Esophagus (tissue), 2 donors: Measurements from ENCODE around the gene RPS5. TPM values are rescaled to one million over a fixed set of nuclear protein-coding genes. Genes with fewer than 3 reads are reported as not detected.
"Not testable (repeated sequence)": the region's sequence is repeated elsewhere in the genome, so short reads cannot be mapped to it uniquely, and the experiment has no call there.

ENCODE experiments used
- H3K27ac ChIP-seq, 2 donors: one replicate each; pipeline ENCODE4 v1.5.1; 2013; ENCODE audit warnings: low read depth in 2 of 2, mild to moderate bottlenecking in 2 of 2, inconsistent platforms in 1 of 2, low read length in 1 of 2, moderate library complexity in 1 of 2
- H3K27me3 ChIP-seq, 2 donors: one replicate each; pipeline ENCODE4 v1.6.1; 2013; ENCODE audit warnings: low read length in 2 of 2, control low read depth in 1 of 2, mild to moderate bottlenecking in 1 of 2; ENCODE audit not compliant: insufficient read depth in 2 of 2, control insufficient read depth in 1 of 2
- H3K36me3 ChIP-seq, 2 donors: one replicate each; pipeline ENCODE4 v1.6.1; 2013; ENCODE audit warnings: low read length in 1 of 2; ENCODE audit not compliant: control insufficient read depth in 2 of 2, insufficient read depth in 2 of 2
- H3K4me1 ChIP-seq, 2 donors: one replicate each; pipeline ENCODE4 v1.6.1; 2013; ENCODE audit warnings: low read length in 1 of 2; ENCODE audit not compliant: control insufficient read depth in 2 of 2, insufficient read depth in 2 of 2
- H3K4me3 ChIP-seq, 2 donors: one replicate each; pipeline ENCODE4 v1.5.1; 2013; ENCODE audit warnings: low read length in 2 of 2, mild to moderate bottlenecking in 2 of 2, low read depth in 1 of 2, moderate library complexity in 1 of 2
- H3K9me3 ChIP-seq, 2 donors: one replicate each; pipeline ENCODE4 v1.6.1; 2013; ENCODE audit warnings: mild to moderate bottlenecking in 2 of 2, low read depth in 1 of 2, low read length in 1 of 2, moderate library complexity in 1 of 2; ENCODE audit not compliant: control insufficient read depth in 2 of 2, insufficient read depth in 1 of 2
- WGBS, 2 donors: extraction: QIAGEN DNeasy Blood & Tissue Kit; methylation state at CpG; one replicate each; pipeline ENCODE4 v1.1.7; 2013; 5-methylcytosine and 5-hydroxymethylcytosine counted together
- polyA plus RNA-seq, 2 donors: library from polyadenylated mRNA; stranded (reverse); fragments of 200-250 nt; gene quantifications; one replicate each; pipeline ENCODE4 v1.2.3, GENCODE V29; 2013
- donor health status: healthy with polysubstance abuse.
- donor health status: Bipolar disorder and iron deficiency.

RPS5 gene
- polyA plus RNA-seq, 2 donors = 725 to 1,912 TPM

- Histone ChIP-seq H3K36me3 (no peaks in the 10 kb centered on the region), H3K4me1 (no peaks in the 10 kb centered on the region), H3K9me3 (no peaks in the 10 kb centered on the region), H3K4me3 (no peak overlapping the region), H3K27ac (no peak overlapping the region), H3K27me3 (no peaks in the 10 kb centered on the region)
- 72 to 74% methylated on average over 15 of the region's 15 CpGs for WGBS, 2 donors
Observed at GRCh38 chr19:58372311-58373133, 14.5 kb upstream of the RPS5 start.

DNA sequence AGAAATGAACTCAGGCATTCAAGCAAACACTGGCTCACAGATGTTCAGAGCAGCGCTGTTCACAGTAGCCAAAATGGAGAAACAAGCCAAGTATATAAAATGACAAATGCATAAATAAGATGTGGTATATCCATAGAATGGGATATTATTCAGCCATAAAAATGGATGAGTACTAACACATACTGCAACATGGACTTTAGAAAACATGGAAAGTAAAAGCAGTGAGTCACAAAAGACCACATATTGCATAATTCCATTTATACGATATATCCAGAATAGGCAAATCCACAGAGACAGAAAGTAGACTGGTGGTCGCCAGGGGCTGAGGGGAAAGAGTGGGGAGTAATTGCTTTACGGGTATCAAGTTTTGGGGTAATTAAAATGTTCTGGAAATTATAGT lies 12.9 kb upstream of the RPS5 start:
- no peak overlapping the region for H3K4me3 ChIP-seq
- WGBS, 2 donors = 85 to 86% methylated on average over 4 of the region's 4 CpGs
- peaks cover 0 to 2% of the 10 kb centered on the region in 2 donors for H3K4me1 ChIP-seq
- H3K9me3 ChIP-seq = no peaks in the 10 kb centered on the region
- no peak overlapping the region for H3K27ac ChIP-seq
- H3K27me3 ChIP-seq = no peaks in the 10 kb centered on the region
- no peaks in the 10 kb centered on the region for H3K36me3 ChIP-seq

DNA sequence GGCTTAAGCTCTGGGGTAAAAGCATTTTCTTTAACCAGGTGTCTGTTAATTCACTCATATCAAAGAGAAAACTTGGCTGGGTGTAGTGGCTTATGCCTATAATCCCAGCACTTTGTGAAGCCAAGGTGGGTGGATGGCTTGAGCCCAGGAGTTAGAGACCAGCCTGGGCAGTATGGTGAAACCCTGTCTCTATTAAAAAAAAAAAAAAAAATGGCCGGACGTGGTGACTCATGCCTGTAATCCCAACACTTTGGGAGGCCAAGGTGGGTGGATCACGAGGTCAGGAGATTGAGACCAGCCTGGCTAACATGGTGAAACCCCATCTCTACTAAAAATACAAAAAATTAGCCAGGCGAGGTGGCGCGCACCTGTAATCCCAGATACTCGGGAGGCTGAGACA lies 10.3 kb upstream of the RPS5 start:
- H3K4me3 ChIP-seq, H3K27ac ChIP-seq, H3K9me3 ChIP-seq, H3K27me3 ChIP-seq, H3K36me3 ChIP-seq: not testable (repeated sequence)
- H3K4me1 ChIP-seq = peaks cover 0 to 14% of the 10 kb centered on the region in 2 donors
- 79 to 83% methylated on average over 5 to 7 of the region's 7 CpGs for WGBS, 2 donors

DNA sequence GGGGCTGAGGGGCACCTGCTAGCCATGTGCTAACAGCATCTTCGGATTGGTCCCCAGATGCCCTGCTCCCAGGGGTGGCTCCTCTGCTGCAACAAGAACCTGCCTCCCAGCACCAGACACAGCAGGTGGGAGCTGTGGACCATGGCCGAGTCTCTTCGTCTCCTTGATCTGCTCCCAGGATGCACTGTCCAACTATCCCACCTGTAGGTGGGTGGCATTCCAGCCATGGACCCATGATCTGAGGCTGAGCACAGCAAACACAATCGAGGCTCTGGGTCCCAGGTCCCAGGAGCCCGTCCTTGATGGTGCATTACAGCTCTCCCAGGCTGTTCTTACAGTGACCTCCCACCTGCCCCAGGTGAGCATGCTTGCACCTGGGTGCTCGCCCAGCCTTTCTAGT lies 7.8 kb upstream of the RPS5 start:
- WGBS, 2 donors = 91 to 95% methylated on average over 6 of the region's 6 CpGs
- H3K27me3 ChIP-seq = no peaks in the 10 kb centered on the region
- H3K9me3 ChIP-seq = no peaks in the 10 kb centered on the region
- H3K4me1 ChIP-seq = peaks cover 2 to 18% of the 10 kb centered on the region in 2 donors
- H3K4me3 ChIP-seq = no peak overlapping the region
- H3K27ac ChIP-seq = no peak overlapping the region
- peaks cover 0 to 2% of the 10 kb centered on the region in 2 donors for H3K36me3 ChIP-seq

GRCh38 chr19:58380037-58380661 lies 6.9 kb upstream of the RPS5 start:
- Histone ChIP-seq H3K27ac (peak overlapping the region; percentile 96 to 97), H3K4me3 (peak overlapping the region; percentile 77 to 88), H3K27me3 (no peaks in the 10 kb centered on the region), H3K36me3 (peaks cover 0 to 2% of the 10 kb centered on the region in 2 donors), H3K9me3 (no peaks in the 10 kb centered on the region), H3K4me1 (peaks cover 2 to 18% of the 10 kb centered on the region in 2 donors)
- WGBS, 2 donors = 5 to 6% methylated on average over 24 of the region's 24 CpGs

GRCh38 chr19:58380662-58381459 lies 6.2 kb upstream of the RPS5 start, which contains the start of gene ZNF837:
Gene ZNF837 (minus strand): TSS chr19:58381030. CDS start chr19:58369332, 11,698 bp downstream.
- Histone ChIP-seq H3K27ac (peak within 1 kb of the TSS; percentile 96 to 97), H3K27me3 (no peaks in the 10 kb centered on the region), H3K36me3 (peaks cover 0 to 2% of the 10 kb centered on the region in 2 donors), H3K9me3 (no peaks in the 10 kb centered on the region), H3K4me3 (peak within 1 kb of the TSS; percentile 77 to 88), H3K4me1 (peaks cover 6 to 22% of the 10 kb centered on the region in 2 donors)
- 0% methylated on average over 83 of the region's 83 CpGs for WGBS, 2 donors

GRCh38 chr19:58381460-58382212 lies 5.4 kb upstream of the RPS5 start:
- H3K27me3 ChIP-seq = no peaks in the 10 kb centered on the region
- H3K9me3 ChIP-seq = no peaks in the 10 kb centered on the region
- peak overlapping the region; percentile 68 to 88 for H3K27ac ChIP-seq
- peak overlapping the region; percentile 77 to 88 for H3K4me3 ChIP-seq
- 27 to 28% methylated on average over 26 of the region's 26 CpGs for WGBS, 2 donors
- H3K36me3 ChIP-seq = peaks cover 0 to 2% of the 10 kb centered on the region in 2 donors
- peaks cover 6 to 26% of the 10 kb centered on the region in 2 donors for H3K4me1 ChIP-seq

DNA sequence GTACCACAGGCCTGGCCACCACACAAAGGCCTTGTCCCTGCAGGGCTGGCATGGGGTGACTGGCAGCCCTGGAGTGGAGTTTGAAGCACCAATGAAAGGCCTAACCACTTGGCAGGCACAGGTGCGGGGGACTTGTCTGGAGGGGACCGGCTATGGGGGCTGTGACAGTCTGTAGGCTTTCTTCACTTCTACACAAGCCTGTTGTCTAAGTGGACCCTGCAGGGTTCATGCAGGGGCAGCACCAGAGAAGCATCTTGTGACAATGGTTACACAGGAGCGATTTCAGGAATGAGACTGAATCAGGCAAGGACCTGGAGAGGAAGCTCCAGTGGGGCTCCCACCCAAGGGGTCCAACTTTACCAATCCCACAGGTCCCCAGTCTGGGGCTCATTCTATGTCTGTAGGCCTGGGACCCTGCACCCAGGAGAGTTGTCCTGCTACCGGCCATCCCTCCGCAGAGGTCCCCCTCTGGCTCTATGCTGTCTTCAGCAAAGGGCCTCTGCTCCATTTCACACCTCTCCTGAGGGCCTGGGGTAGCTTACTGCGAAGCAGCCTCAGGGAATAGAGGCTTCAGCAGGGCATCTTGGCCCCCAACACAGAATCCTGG lies 4.0 kb upstream of the RPS5 start:
- 90% methylated on average over 6 of the region's 6 CpGs for WGBS, 2 donors
- Histone ChIP-seq H3K9me3 (no peaks in the 10 kb centered on the region), H3K27me3 (no peaks in the 10 kb centered on the region), H3K4me1 (peaks cover 8 to 31% of the 10 kb centered on the region in 2 donors), H3K27ac (no peak overlapping the region), H3K4me3 (no peak overlapping the region), H3K36me3 (peaks cover 0 to 3% of the 10 kb centered on the region in 2 donors)
